ENCODE measurements around the gene COLEC12.

Gene COLEC12

GRCh38 chr18:366466-367061 lies 133.9 kb downstream of the COLEC12 start:
- no peaks in the 10 kb centered on the region for H3F3A ChIP-seq (ENCODE audit: insufficient read depth)
- no peak overlapping the region for H3K4me3 ChIP-seq (ENCODE audit: insufficient read depth, low read length, poor library complexity, severe bottlenecking)
- no peaks in the 10 kb centered on the region for H4K20me1 ChIP-seq (ENCODE audit: low read depth, low read length)
- H3K79me2 ChIP-seq (ENCODE audit: insufficient read depth, low read length), result no peaks in the 10 kb centered on the region
- H3K27me3 ChIP-seq (ENCODE audit: low read length), result no peaks in the 10 kb centered on the region
- H3K9me2 ChIP-seq (replicated peaks; ENCODE audit: insufficient read depth, low read length), result no peaks in the 10 kb centered on the region
- no peak overlapping the region for H2AFZ ChIP-seq (ENCODE audit: low read depth, low read length, severe bottlenecking)
- no peak overlapping the region for H3K9ac ChIP-seq (ENCODE audit: low read length)
- H3K36me3 ChIP-seq (ENCODE audit: low read length), result no peaks in the 10 kb centered on the region
- no peaks in the 10 kb centered on the region for H3K9me3 ChIP-seq (ENCODE audit: insufficient read depth, low read length)
- H3K4me2 ChIP-seq (ENCODE audit: low read depth, low read length, poor library complexity, severe bottlenecking), result no peak overlapping the region
- H3K27ac ChIP-seq (ENCODE audit: low read depth, low read length), result no peak overlapping the region
- no peak for TF ChIP-seq CTCF (IDR thresholded peaks at IDR 0.05; ENCODE audit: insufficient read depth, low read length, poor library complexity, severe bottlenecking)
- no peak for TF ChIP-seq EZH2phosphoT487 (conservative IDR thresholded peaks at IDR 0.05; ENCODE audit: low read length)

GRCh38 chr18:365651-366050 lies 134.8 kb downstream of the COLEC12 start:
- Histone ChIP-seq H3K27me3 (ENCODE audit: low read length) (no peaks in the 10 kb centered on the region), H3K9me2 (replicated peaks; ENCODE audit: insufficient read depth, low read length) (no peaks in the 10 kb centered on the region), H3K9ac (ENCODE audit: low read length) (no peak overlapping the region), H2AFZ (ENCODE audit: low read depth, low read length, severe bottlenecking) (no peak overlapping the region), H3K27ac (ENCODE audit: low read depth, low read length) (no peak overlapping the region), H3K4me2 (ENCODE audit: low read depth, low read length, poor library complexity, severe bottlenecking) (no peak overlapping the region), H3K79me2 (ENCODE audit: insufficient read depth, low read length) (no peaks in the 10 kb centered on the region), H3K36me3 (ENCODE audit: low read length) (no peaks in the 10 kb centered on the region), H4K20me1 (ENCODE audit: low read depth, low read length) (no peaks in the 10 kb centered on the region), H3K9me3 (ENCODE audit: insufficient read depth, low read length) (no peaks in the 10 kb centered on the region), H3F3A (ENCODE audit: insufficient read depth) (no peaks in the 10 kb centered on the region), H3K4me3 (ENCODE audit: insufficient read depth, low read length, poor library complexity, severe bottlenecking) (no peak overlapping the region)
- TF ChIP-seq EZH2phosphoT487 (conservative IDR thresholded peaks at IDR 0.05; ENCODE audit: low read length), result no peak
- TF ChIP-seq CTCF (IDR thresholded peaks at IDR 0.05; ENCODE audit: insufficient read depth, low read length, poor library complexity, severe bottlenecking), result no peak

- no peak overlapping the region for H3K4me2 ChIP-seq (ENCODE audit: low read depth, low read length, poor library complexity, severe bottlenecking)
- H3K27me3 ChIP-seq (ENCODE audit: low read length), result no peaks in the 10 kb centered on the region
Observed at GRCh38 chr18:364256-364826, 136.2 kb downstream of the COLEC12 start.

More at GRCh38 chr18:364256-364826, 136.2 kb downstream of the COLEC12 start:
- no peaks in the 10 kb centered on the region for H3K9me2 ChIP-seq (replicated peaks; ENCODE audit: insufficient read depth, low read length)
- no peak overlapping the region for H3K4me3 ChIP-seq (ENCODE audit: insufficient read depth, low read length, poor library complexity, severe bottlenecking)
- H3K27ac ChIP-seq (ENCODE audit: low read depth, low read length), result no peak overlapping the region
- no peaks in the 10 kb centered on the region for H3K36me3 ChIP-seq (ENCODE audit: low read length)
- no peaks in the 10 kb centered on the region for H3K79me2 ChIP-seq (ENCODE audit: insufficient read depth, low read length)
- H2AFZ ChIP-seq (ENCODE audit: low read depth, low read length, severe bottlenecking), result no peak overlapping the region
- H3K9me3 ChIP-seq (ENCODE audit: insufficient read depth, low read length), result no peaks in the 10 kb centered on the region
- H4K20me1 ChIP-seq (ENCODE audit: low read depth, low read length), result no peaks in the 10 kb centered on the region
- H3F3A ChIP-seq (ENCODE audit: insufficient read depth), result no peaks in the 10 kb centered on the region
- no peak overlapping the region for H3K9ac ChIP-seq (ENCODE audit: low read length)
- TF ChIP-seq EZH2phosphoT487 (conservative IDR thresholded peaks at IDR 0.05; ENCODE audit: low read length), result no peak
- no peak for TF ChIP-seq CTCF (IDR thresholded peaks at IDR 0.05; ENCODE audit: insufficient read depth, low read length, poor library complexity, severe bottlenecking)
